NCI-H2171 treated with DMSO at 0.1 percent for 48 hours (cell line): ENCODE measurements around the gene IGF1R.

Experiments
- DNase-seq: peaks from one replicate; lab custom pipeline; 2025; lab: John Stamatoyannopoulos, UW

IGF1R gene

GRCh38 chr15:98705070-98705469 lies 56.7 kb downstream of the IGF1R start:
- DNase-seq, result no peak

- DNase-seq, result no peak
Observed at GRCh38 chr15:98706387-98706786, 58.0 kb downstream of the IGF1R start.

GRCh38 chr15:98706986-98707385 lies 58.6 kb downstream of the IGF1R start:
- DNase-seq, result no peak

GRCh38 chr15:98708037-98708590 lies 59.8 kb downstream of the IGF1R start:
- no peak for DNase-seq

- no peak for DNase-seq
Observed at GRCh38 chr15:98711810-98712209, 63.5 kb downstream of the IGF1R start.

- no peak for DNase-seq
Observed at GRCh38 chr15:98712845-98713584, 64.7 kb downstream of the IGF1R start.

GRCh38 chr15:98713585-98714001 lies 65.3 kb downstream of the IGF1R start:
- no peak for DNase-seq

- DNase-seq, result no peak
Observed at GRCh38 chr15:98714922-98715321, 66.6 kb downstream of the IGF1R start.

GRCh38 chr15:98715401-98715800 lies 67.1 kb downstream of the IGF1R start:
- no peak for DNase-seq

GRCh38 chr15:98715890-98716443 lies 67.6 kb downstream of the IGF1R start:
- no peak for DNase-seq

- DNase-seq, result no peak
Observed at GRCh38 chr15:98717371-98717770, 69.0 kb downstream of the IGF1R start.

GRCh38 chr15:98717942-98718341 lies 69.6 kb downstream of the IGF1R start:
- no peak for DNase-seq

GRCh38 chr15:98718426-98719136 lies 70.2 kb downstream of the IGF1R start:
- no peak for DNase-seq

- no peak for DNase-seq
Observed at GRCh38 chr15:98719137-98719740, 70.9 kb downstream of the IGF1R start.

GRCh38 chr15:98720031-98720430 lies 71.7 kb downstream of the IGF1R start:
- no peak for DNase-seq

- no peak for DNase-seq
Observed at GRCh38 chr15:98720577-98721565, 72.5 kb downstream of the IGF1R start.

GRCh38 chr15:98722209-98722608 lies 73.9 kb downstream of the IGF1R start:
- no peak for DNase-seq

GRCh38 chr15:98722645-98723044 lies 74.3 kb downstream of the IGF1R start:
- no peak for DNase-seq

GRCh38 chr15:98723195-98723594 lies 74.9 kb downstream of the IGF1R start:
- no peak for DNase-seq

GRCh38 chr15:98724048-98724447 lies 75.7 kb downstream of the IGF1R start:
- DNase-seq, result no peak

- DNase-seq, result no peak
Observed at GRCh38 chr15:98724494-98724893, 76.2 kb downstream of the IGF1R start.
